Esophagus squamous epithelium (tissue), 5 donors: ENCODE results near the gene L3MBTL2. TPM values are rescaled to one million over a fixed set of nuclear protein-coding genes. Genes with fewer than 3 reads are reported as not detected.

Experiments used
- DNase-seq: peaks from one replicate; lab custom pipeline; 2025; lab: John Stamatoyannopoulos, UW
- H3K27ac ChIP-seq, 4 donors: fragments of 200-600 bp; sonication (generic); one replicate each; pipeline ENCODE4 v1.5.1; 2016 to 2019; ENCODE audit warnings: mild to moderate bottlenecking in 1 of 4
- H3K27me3 ChIP-seq, 4 donors: fragments of 200-600 bp; sonication (generic); 1 replicate in 3 of 4; 2 replicates in 1 of 4; pipeline versions ENCODE4 v1.5.1 to v1.6.0; 2017 to 2021; ENCODE audit warnings: antibody characterized with exemption in 1 of 4
- H3K36me3 ChIP-seq, 3 donors: fragments of 200-600 bp; sonication (generic); one replicate each; pipeline ENCODE4 v1.5.1; 2016 to 2019
- H3K4me1 ChIP-seq, 3 donors: fragments of 200-600 bp; sonication (generic); one replicate each; pipeline ENCODE4 v1.5.1; 2017 to 2019
- H3K4me3 ChIP-seq, 4 donors: fragments of 200-600 bp; sonication (generic); 1 replicate in 3 of 4; 2 replicates in 1 of 4; pipeline ENCODE4 v1.5.1; 2016 to 2019; ENCODE audit warnings: mild to moderate bottlenecking in 2 of 4, moderate library complexity in 1 of 4
- H3K9me3 ChIP-seq, 3 donors: fragments of 200-600 bp; sonication (generic); one replicate each; pipeline ENCODE4 v1.5.1; 2016 to 2019
- POLR2A ChIP-seq, 4 donors: fragments of 450-650 bp; IDR thresholded peaks; one replicate each; pipeline ENCODE4 v1.6.1; 2017; ENCODE audit warnings: antibody characterized with exemption in 4 of 4, mild to moderate bottlenecking in 4 of 4, moderate library complexity in 3 of 4
- WGBS, 2 donors: methylation state at CpG; one replicate each; pipeline ENCODE4 v1.1.5; 2018; 5-methylcytosine and 5-hydroxymethylcytosine counted together
- intact Hi-C: fragments of 100-400 bp; cut with DNase I; formaldehyde crosslinking; loops from one replicate; pipeline ENCODE4 v1.15.0; 2022
- total RNA-seq, 4 donors: library from RNA; depleted of rRNA; stranded (reverse); fragments of >200 nt; gene quantifications; one replicate each; pipeline ENCODE4 v1.1.0, GENCODE V29; 2016
- TF ChIP-seq, protein P1 (sequence below), 6 experiments: fragments of 450-650 bp in 4 of 6; fragments of 200-600 bp in 2 of 6; sonication (generic) in 2 of 6; IDR thresholded peaks; one replicate each; pipeline ENCODE4 v1.5.1; 2016 to 2019; ENCODE audit warnings: antibody characterized with exemption in 6 of 6, mild to moderate bottlenecking in 4 of 6, moderate library complexity in 4 of 6
- donor health status: DM: yes; HTN: yes; CAD: no.

The L3MBTL2 gene
- total RNA-seq, result 10 to 100 TPM; 12.1 to 16.2 (median 14.7) TPM

DNA sequence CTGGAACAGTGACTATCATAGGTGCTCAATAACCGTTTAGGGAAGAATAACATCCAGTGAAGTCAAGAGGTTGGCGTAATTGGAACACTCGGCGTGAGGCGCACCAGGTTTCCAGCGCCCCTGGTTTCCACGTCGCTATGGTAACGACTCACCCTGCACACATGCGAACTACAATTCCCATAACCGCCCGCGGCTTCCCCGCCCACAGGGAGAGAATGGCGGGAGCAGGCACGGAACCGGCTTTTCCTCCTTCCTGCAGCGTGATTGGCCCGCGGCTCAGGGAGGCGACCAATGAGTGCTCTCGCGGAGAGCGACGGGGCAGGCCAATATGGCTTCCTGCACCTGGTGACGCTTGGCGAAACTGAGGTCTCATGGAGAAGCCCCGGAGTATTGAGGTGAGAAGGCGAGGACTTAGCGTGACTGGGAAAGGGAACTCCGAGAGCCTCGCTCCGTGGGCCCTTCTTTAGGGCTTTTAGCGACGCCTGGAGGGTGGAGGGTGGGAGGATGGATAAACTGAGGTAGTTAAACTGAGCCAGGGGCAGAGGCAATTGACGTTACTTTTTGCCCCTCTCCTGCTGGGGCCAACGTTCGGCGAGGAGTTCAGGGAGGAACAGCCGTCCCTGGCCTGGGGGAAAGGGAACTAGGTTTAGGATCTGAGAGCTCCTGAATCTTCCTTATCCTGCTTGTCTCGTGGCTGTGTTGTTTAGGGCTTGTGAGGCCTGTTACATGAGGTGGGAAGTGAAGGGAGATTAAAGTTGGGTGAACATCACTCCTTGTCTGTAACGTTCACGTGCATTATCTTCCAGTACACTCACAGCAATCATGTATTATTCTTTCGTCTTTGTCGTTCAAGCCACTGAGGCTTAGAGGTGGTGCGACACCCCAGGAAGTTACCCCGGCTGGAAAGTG lies at the start of gene L3MBTL2:
Gene L3MBTL2, plus strand, starts transcription at position 321 of the 909 bp plus-strand sequence. Its CDS starts 51 bp downstream, at position 372.
- Histone ChIP-seq H3K9me3 (no peaks in the 10 kb centered on the region), H3K36me3 (peaks cover 0 to 27% (median 0%) of the 10 kb centered on the region in 3 donors), H3K27me3 (no peaks in the 10 kb centered on the region), H3K4me3 (peak within 1 kb of the TSS; percentile 66 to 97 (median 74)), H3K27ac (peak within 1 kb of the TSS; percentile 85 to 89 (median 87)), H3K4me1 (peaks cover 5 to 29% (median 6%) of the 10 kb centered on the region in 3 donors)
- 1% methylated on average over 21 to 41 of the region's 47 CpGs for WGBS, 2 donors
- TF ChIP-seq POLR2A (IDR thresholded peaks at IDR 0.05), result peak in 1 of 4 donors; percentile 45
- TF ChIP-seq, protein P1, sequence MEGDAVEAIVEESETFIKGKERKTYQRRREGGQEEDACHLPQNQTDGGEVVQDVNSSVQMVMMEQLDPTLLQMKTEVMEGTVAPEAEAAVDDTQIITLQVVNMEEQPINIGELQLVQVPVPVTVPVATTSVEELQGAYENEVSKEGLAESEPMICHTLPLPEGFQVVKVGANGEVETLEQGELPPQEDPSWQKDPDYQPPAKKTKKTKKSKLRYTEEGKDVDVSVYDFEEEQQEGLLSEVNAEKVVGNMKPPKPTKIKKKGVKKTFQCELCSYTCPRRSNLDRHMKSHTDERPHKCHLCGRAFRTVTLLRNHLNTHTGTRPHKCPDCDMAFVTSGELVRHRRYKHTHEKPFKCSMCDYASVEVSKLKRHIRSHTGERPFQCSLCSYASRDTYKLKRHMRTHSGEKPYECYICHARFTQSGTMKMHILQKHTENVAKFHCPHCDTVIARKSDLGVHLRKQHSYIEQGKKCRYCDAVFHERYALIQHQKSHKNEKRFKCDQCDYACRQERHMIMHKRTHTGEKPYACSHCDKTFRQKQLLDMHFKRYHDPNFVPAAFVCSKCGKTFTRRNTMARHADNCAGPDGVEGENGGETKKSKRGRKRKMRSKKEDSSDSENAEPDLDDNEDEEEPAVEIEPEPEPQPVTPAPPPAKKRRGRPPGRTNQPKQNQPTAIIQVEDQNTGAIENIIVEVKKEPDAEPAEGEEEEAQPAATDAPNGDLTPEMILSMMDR (IDR thresholded peaks at IDR 0.05), result peak in 2 of 6 experiments; percentile 3
- intact Hi-C loops, result no loop called here
- peak; percentile 87 for DNase-seq

DNA sequence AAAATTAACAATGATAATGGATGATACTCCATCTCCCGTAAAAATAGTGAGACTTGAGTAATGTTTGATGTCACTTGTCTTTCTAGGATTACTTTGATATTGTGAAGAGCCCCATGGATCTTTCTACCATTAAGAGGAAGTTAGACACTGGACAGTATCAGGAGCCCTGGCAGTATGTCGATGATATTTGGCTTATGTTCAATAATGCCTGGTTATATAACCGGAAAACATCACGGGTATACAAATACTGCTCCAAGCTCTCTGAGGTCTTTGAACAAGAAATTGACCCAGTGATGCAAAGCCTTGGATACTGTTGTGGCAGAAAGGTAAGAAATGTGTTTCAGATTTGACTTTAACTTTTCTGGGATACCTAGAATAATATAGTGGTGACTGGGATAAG lies 48.0 kb upstream of the L3MBTL2 start:
- DNase-seq, result no peak
- H3K9me3 ChIP-seq, result no peaks in the 10 kb centered on the region
- TF ChIP-seq, protein P1 (IDR thresholded peaks at IDR 0.05), result no peak
- TF ChIP-seq POLR2A (IDR thresholded peaks at IDR 0.05), result no peak
- no peak overlapping the region for H3K4me3 ChIP-seq
- WGBS, 2 donors, result 59 to 73% methylated on average over 4 of the region's 4 CpGs
- intact Hi-C loops, result no loop called here
- H3K27me3 ChIP-seq, result no peaks in the 10 kb centered on the region
- H3K4me1 ChIP-seq, result no peaks in the 10 kb centered on the region
- no peak overlapping the region for H3K27ac ChIP-seq
- peaks cover 15 to 100% (median 78%) of the 10 kb centered on the region in 3 donors for H3K36me3 ChIP-seq

DNA sequence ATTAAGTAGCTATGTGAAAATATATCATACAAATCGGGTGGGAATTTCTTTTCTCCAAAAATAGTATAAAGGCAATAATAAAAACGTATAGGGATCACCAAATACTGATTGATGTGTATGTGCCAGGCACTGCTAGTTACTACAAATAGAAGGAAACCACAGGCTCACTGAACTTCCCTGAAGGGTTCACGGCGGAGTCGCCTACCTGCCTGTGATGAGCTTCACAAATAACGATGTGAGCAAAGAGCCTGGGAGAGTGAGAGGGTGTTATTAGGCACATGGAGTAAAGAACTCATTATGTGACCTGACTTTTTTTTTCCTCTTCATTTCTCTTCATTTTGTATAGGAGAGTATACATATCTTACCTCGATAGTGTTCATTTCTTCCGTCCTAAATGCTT lies 36.0 kb upstream of the L3MBTL2 start:
- peaks cover 30 to 100% (median 66%) of the 10 kb centered on the region in 3 donors for H3K36me3 ChIP-seq
- intact Hi-C loops, result no loop called here
- no peak for DNase-seq
- H3K27ac ChIP-seq, result no peak overlapping the region
- no peak overlapping the region for H3K4me3 ChIP-seq
- 86 to 87% methylated on average over 8 of the region's 8 CpGs for WGBS, 2 donors
- no peaks in the 10 kb centered on the region for H3K4me1 ChIP-seq
- TF ChIP-seq POLR2A (IDR thresholded peaks at IDR 0.05), result no peak
- TF ChIP-seq, protein P1 (IDR thresholded peaks at IDR 0.05), result no peak
- no peaks in the 10 kb centered on the region for H3K27me3 ChIP-seq
- no peaks in the 10 kb centered on the region for H3K9me3 ChIP-seq

DNA sequence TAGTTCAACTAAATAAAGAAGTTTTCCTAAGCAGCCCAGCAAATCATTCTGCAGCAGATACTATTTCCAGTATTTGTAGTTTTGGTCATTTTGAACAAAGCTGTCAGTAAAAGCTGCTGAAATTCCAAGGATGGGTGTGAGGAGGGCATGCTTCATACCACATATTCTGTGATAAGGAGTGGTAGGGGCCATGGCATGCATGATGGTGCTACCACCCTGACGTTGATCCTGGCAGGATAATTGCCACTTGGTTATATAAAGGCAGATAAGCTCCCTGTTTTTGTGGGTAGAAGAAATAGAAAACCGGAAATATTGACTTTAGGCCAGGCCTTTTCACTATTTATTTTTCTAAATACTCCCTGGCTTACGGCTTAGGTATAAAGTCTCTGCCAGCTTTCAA lies 33.1 kb upstream of the L3MBTL2 start:
- Histone ChIP-seq H3K27ac (no peak overlapping the region), H3K4me3 (no peak overlapping the region), H3K36me3 (peaks cover 41 to 100% (median 58%) of the 10 kb centered on the region in 3 donors), H3K9me3 (no peaks in the 10 kb centered on the region), H3K27me3 (no peaks in the 10 kb centered on the region), H3K4me1 (no peaks in the 10 kb centered on the region)
- TF ChIP-seq, protein P1 (IDR thresholded peaks at IDR 0.05), result no peak
- TF ChIP-seq POLR2A (IDR thresholded peaks at IDR 0.05), result no peak
- no peak for DNase-seq
- WGBS, 2 donors, result 43 to 60% methylated on average over 3 of the region's 3 CpGs
- intact Hi-C loops, result no loop called here

DNA sequence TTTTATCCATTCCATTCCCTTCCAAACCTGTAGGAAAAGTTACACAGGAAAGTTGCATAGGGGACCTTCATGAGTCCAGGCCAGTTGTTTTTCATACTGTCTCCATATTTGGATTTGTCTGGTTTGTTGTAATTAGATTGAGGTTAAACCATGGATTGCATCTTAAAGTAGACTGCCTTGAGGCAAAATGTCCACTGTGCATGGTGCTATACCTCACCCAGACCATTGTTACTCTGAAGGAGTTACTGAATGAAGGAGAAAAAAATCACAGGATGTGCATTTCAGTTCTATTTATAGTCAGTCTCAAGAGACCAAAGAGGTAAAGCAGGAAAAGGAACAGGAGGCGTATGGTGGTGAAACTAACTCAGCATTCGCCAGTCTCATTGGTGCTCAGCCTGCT lies 29.6 kb upstream of the L3MBTL2 start:
- no peak for DNase-seq
- no peak for TF ChIP-seq POLR2A (IDR thresholded peaks at IDR 0.05)
- TF ChIP-seq, protein P1 (IDR thresholded peaks at IDR 0.05), result no peak
- Histone ChIP-seq H3K27me3 (no peaks in the 10 kb centered on the region), H3K36me3 (peaks cover 49 to 100% (median 51%) of the 10 kb centered on the region in 3 donors), H3K9me3 (no peaks in the 10 kb centered on the region), H3K27ac (no peak overlapping the region), H3K4me3 (no peak overlapping the region), H3K4me1 (no peaks in the 10 kb centered on the region)
- intact Hi-C loops, result no loop called here
- WGBS, 2 donors, result 76 to 79% methylated on average over 2 of the region's 2 CpGs
